Hepatocyte (in vitro differentiated cells): ENCODE measurements around the gene SLC25A17. TPM values are rescaled to one million over a fixed set of nuclear protein-coding genes. Genes with fewer than 3 reads are reported as not detected.

Source experiments
- DNase-seq: peaks from one replicate; pipeline ENCODE4 v3.0.0-alpha.2; 2016; ENCODE audit warnings: low spot score
- H2AFZ ChIP-seq: fragments of 200-600 bp; sonication (generic); 2 replicates; pipeline ENCODE4 v1.6.0; 2016; ENCODE audit warnings: antibody characterized with exemption, mild to moderate bottlenecking
- H3K27ac ChIP-seq: fragments of 200-600 bp; sonication (generic); 2 replicates; pipeline ENCODE4 v1.5.1; 2016; ENCODE audit warnings: mild to moderate bottlenecking
- H3K27me3 ChIP-seq: fragments of 200-600 bp; sonication (generic); 2 replicates; pipeline ENCODE4 v1.6.1; 2016
- H3K36me3 ChIP-seq: fragments of 200-600 bp; sonication (generic); replicated peaks from 2 replicates; pipeline ENCODE4 v1.5.1; 2016; ENCODE audit warnings: low read depth; ENCODE audit not compliant: insufficient read depth
- H3K4me1 ChIP-seq: fragments of 200-600 bp; sonication (generic); 2 replicates; pipeline ENCODE4 v1.5.1; 2016; ENCODE audit warnings: mild to moderate bottlenecking, moderate library complexity; ENCODE audit not compliant: insufficient read depth
- H3K4me2 ChIP-seq: fragments of 200-600 bp; sonication (generic); 2 replicates; pipeline ENCODE4 v1.6.0; 2016
- H3K4me3 ChIP-seq: fragments of 200-600 bp; sonication (generic); 2 replicates; pipeline ENCODE4 v1.5.1; 2016; ENCODE audit warnings: mild to moderate bottlenecking
- H3K79me2 ChIP-seq: fragments of 200-600 bp; sonication (generic); 2 replicates; pipeline ENCODE4 v1.6.0; 2017; ENCODE audit warnings: mild to moderate bottlenecking
- H3K9me2 ChIP-seq: fragments of 200-600 bp; sonication (generic); replicated peaks from 2 replicates; pipeline ENCODE4 v1.6.0; 2017; ENCODE audit warnings: mild to moderate bottlenecking; ENCODE audit not compliant: insufficient read depth
- H3K9me3 ChIP-seq: fragments of 200-600 bp; sonication (generic); 2 replicates; pipeline ENCODE4 v1.5.1; 2016; ENCODE audit warnings: low read depth, mild to moderate bottlenecking
- H4K20me1 ChIP-seq: fragments of 200-600 bp; sonication (generic); 2 replicates; pipeline ENCODE4 v1.6.0; 2016; ENCODE audit warnings: mild to moderate bottlenecking; ENCODE audit not compliant: insufficient read depth, poor library complexity, severe bottlenecking
- CTCF ChIP-seq: fragments of 200-600 bp; sonication (generic); IDR thresholded peaks from 2 replicates; pipeline ENCODE4 v1.5.1; 2016; ENCODE audit warnings: antibody characterized with exemption, mild to moderate bottlenecking; ENCODE audit not compliant: poor library complexity
- EZH2 ChIP-seq: fragments of 200-600 bp; sonication (generic); IDR thresholded peaks from 2 replicates; pipeline ENCODE4 v1.6.1; 2016; ENCODE audit warnings: antibody characterized with exemption, mild to moderate bottlenecking, borderline replicate concordance
- EZH2phosphoT487 ChIP-seq: fragments of 200-600 bp; sonication (generic); IDR thresholded peaks from one replicate; pipeline ENCODE4 v1.6.1; 2018; ENCODE audit warnings: antibody characterized with exemption, mild to moderate bottlenecking, low read depth, moderate library complexity; ENCODE audit not compliant: unreplicated experiment, severe bottlenecking
- WGBS: methylation state at CpG from one replicate; pipeline ENCODE4 v1.1.6; 2016; ENCODE audit warnings: low lambda C conversion rate; ENCODE audit errors: missing lambda C conversion rate; 5-methylcytosine and 5-hydroxymethylcytosine counted together
- polyA plus RNA-seq: library from polyadenylated mRNA; unstranded; fragments of >200 nt; fragmentation: Nextera tagmentation; extraction: Ambion mirVana; gene quantifications from 2 replicates; pipeline ENCODE4 v1.2.1, GENCODE V29; 2016
- total RNA-seq: library from RNA; depleted of rRNA; stranded (reverse); fragments of >200 nt; gene quantifications from 2 replicates; pipeline ENCODE4 v1.2.3, GENCODE V29; 2014

The SLC25A17 gene
- total and polyA plus RNA-seq, 2 experiments from 2014 or later = 20.5 to 24.8 TPM

DNA sequence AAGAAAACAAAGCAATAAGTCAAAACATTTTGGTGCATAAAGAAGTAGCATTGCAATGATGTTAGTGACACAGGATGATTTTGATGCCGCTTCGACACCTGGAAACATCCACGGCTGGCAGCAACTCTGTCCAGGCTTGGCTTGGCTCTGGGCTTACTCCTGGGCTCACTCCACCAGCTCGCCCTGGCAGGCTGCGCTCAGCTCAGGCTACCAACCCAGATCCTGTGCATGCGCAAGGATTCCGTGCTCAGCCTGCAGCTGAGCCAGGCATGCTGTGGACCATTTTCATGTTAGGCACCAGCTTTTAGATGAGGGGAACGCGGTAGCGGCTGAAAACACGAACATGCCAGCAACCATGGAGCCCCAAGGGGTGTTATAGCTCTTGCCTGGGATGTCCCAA, 66.0 kb downstream of the SLC25A17 start:
- no peak for TF ChIP-seq EZH2phosphoT487
- TF ChIP-seq EZH2 = no peak
- TF ChIP-seq CTCF = no peak
- Histone ChIP-seq H3K36me3 (no peaks in the 10 kb centered on the region), H3K79me2 (no peaks in the 10 kb centered on the region), H3K4me1 (no peaks in the 10 kb centered on the region), H3K4me3 (no peak overlapping the region), H2AFZ (no peak overlapping the region), H3K4me2 (no peak overlapping the region), H3K27me3 (no peaks in the 10 kb centered on the region), H3K9me2 (no peaks in the 10 kb centered on the region), H3K27ac (no peak overlapping the region), H3K9me3 (no peaks in the 10 kb centered on the region), H4K20me1 (no peaks in the 10 kb centered on the region)
- 93% methylated on average over 11 of the region's 11 CpGs for WGBS
- DNase-seq = no peak

DNA sequence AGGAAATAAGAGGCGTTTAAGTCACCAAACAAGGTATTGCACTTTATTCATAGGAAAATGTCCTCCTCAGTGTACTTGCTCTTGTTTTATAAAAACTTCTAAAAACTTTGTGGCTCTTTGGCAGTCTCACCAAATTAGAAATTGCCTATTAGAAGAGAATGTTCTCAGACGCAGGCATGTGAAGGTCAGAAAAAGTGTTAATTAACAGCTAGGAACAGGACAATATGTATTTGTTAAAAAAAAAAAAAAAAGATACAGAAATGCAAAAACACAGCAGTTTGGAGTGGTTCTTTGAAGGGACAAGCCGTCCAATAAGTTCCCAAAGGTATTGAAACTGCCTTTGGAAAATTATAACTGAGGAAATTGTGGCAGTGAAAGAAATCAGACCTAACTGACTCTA, 67.9 kb downstream of the SLC25A17 start:
- Histone ChIP-seq H3K36me3 (no peaks in the 10 kb centered on the region), H3K4me2 (no peak overlapping the region), H3K4me3 (no peak overlapping the region), H3K4me1 (no peaks in the 10 kb centered on the region), H4K20me1 (no peaks in the 10 kb centered on the region), H3K9me2 (no peaks in the 10 kb centered on the region), H3K27ac (no peak overlapping the region), H3K9me3 (no peaks in the 10 kb centered on the region), H3K79me2 (no peaks in the 10 kb centered on the region), H3K27me3 (no peaks in the 10 kb centered on the region), H2AFZ (no peak overlapping the region)
- WGBS = 57% methylated on average over 3 of the region's 3 CpGs
- DNase-seq = no peak
- TF ChIP-seq EZH2phosphoT487 (no peak), EZH2 (no peak), CTCF (no peak)

- Histone ChIP-seq H3K36me3 (no peaks in the 10 kb centered on the region), H3K4me3 (no peak overlapping the region), H3K4me1 (no peaks in the 10 kb centered on the region), H3K27me3 (no peaks in the 10 kb centered on the region), H3K9me3 (no peaks in the 10 kb centered on the region), H2AFZ (no peak overlapping the region), H3K9me2 (no peaks in the 10 kb centered on the region), H3K27ac (no peak overlapping the region), H3K4me2 (no peak overlapping the region), H4K20me1 (no peaks in the 10 kb centered on the region), H3K79me2 (no peaks in the 10 kb centered on the region)
- TF ChIP-seq EZH2 (no peak), CTCF (no peak), EZH2phosphoT487 (no peak)
- DNase-seq = no peak
Observed at GRCh38 chr22:40749829-40750228, 69.3 kb downstream of the SLC25A17 start.
